Placental epithelial cell (primary cell): ENCODE results near the gene CCAR1. TPM values are rescaled to one million over a fixed set of nuclear protein-coding genes. Genes with fewer than 3 reads are reported as not detected.

ENCODE experiments used
- small RNA-seq: library from RNA; depleted of rRNA; stranded (forward); fragments of <200 nt; gene quantifications from one replicate; pipeline ENCODE3, GENCODE V24; 2012
- total RNA-seq: library from RNA; depleted of rRNA; stranded (reverse); fragments of >200 nt; gene quantifications from 2 replicates; pipeline ENCODE4 v1.2.3, GENCODE V29; 2012

CCAR1 gene, protein sequence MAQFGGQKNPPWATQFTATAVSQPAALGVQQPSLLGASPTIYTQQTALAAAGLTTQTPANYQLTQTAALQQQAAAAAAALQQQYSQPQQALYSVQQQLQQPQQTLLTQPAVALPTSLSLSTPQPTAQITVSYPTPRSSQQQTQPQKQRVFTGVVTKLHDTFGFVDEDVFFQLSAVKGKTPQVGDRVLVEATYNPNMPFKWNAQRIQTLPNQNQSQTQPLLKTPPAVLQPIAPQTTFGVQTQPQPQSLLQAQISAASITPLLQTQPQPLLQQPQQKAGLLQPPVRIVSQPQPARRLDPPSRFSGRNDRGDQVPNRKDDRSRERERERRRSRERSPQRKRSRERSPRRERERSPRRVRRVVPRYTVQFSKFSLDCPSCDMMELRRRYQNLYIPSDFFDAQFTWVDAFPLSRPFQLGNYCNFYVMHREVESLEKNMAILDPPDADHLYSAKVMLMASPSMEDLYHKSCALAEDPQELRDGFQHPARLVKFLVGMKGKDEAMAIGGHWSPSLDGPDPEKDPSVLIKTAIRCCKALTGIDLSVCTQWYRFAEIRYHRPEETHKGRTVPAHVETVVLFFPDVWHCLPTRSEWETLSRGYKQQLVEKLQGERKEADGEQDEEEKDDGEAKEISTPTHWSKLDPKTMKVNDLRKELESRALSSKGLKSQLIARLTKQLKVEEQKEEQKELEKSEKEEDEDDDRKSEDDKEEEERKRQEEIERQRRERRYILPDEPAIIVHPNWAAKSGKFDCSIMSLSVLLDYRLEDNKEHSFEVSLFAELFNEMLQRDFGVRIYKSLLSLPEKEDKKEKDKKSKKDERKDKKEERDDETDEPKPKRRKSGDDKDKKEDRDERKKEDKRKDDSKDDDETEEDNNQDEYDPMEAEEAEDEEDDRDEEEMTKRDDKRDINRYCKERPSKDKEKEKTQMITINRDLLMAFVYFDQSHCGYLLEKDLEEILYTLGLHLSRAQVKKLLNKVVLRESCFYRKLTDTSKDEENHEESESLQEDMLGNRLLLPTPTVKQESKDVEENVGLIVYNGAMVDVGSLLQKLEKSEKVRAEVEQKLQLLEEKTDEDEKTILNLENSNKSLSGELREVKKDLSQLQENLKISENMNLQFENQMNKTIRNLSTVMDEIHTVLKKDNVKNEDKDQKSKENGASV
- total RNA-seq = 49.1 and 50.1 TPM in 2 replicates

GRCh38 chr10:68720793-68721672 lies at the start of gene CCAR1:
TSS of gene CCAR1 (plus strand) at chr10:68721239. CDS start at chr10:68722505, 1,266 bp downstream.

DNA sequence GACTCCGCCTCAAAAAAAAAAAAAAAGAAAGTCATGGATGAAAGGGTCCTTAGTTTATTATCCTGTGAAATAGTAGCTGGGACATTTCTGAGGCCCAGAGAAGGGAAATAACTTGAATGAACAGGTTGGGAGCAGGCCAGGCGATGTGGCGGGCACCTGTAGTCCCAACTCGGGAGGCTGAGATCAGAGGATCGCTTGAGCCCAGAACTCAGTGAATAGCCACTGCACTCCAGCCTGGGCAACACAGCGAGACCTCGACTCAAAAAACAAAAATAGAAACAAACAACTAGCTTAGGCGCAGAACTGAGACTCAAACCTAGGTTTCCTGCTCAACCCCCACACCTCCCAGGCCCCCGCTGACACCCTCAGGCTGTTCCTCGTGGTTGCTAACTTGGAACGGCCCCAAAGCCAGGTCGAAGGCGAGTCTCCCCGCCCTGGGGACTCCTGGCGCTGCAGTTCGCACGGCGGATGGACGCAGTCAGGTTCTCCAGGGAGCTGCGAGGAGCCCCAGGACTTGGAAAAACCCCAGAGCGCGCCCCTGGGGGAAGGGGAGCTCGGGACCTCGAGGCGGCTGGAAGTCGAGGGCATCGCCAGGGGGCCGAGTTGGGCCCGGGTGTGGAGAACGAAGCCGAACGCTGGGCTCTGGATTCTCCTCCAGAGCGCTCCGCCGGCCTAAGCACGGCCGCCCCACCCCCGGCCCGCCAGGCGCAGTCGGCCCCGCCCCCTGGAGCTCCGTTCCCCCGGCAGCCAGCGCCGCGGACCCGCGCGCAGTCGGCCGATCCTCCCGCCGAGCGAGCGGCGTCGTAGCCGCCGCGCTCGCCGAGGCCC lies 105.9 kb downstream of the CCAR1 start, which contains the start of gene STOX1:
TSS of gene STOX1 (plus strand) at position 768 of the 828 bp plus-strand sequence. CDS start 93 bp downstream, outside the sequence.

Small RNAs within 50 kb of the gene (small RNA-seq; reads per million reads assigned to genes)
- gene MIR1254-1 (not detected), gene RF00019 (not detected)

Other genes with a start within 250 kb of the CCAR1 start
- gene DNA2, start 249.3 kb upstream of the CCAR1 start, total RNA-seq = 5.0 and 6.7 TPM in 2 replicates
- 17.0 and 20.8 TPM in 2 replicates for gene SLC25A16, start 193.7 kb upstream of the CCAR1 start, total RNA-seq
- 1.3 and 3.9 TPM in 2 replicates for gene TET1, start 160.9 kb upstream of the CCAR1 start, total RNA-seq
- gene STOX1, start 106.3 kb downstream of the CCAR1 start, total RNA-seq = 0.22 and 0.39 TPM in 2 replicates
- 43.7 and 47.9 TPM in 2 replicates for gene DDX50, start 180.1 kb downstream of the CCAR1 start, total RNA-seq
- gene DDX21, start 234.9 kb downstream of the CCAR1 start, total RNA-seq = 16.5 and 34.3 TPM in 2 replicates